ENCODE results near the gene CD82.

GRCh38 chr11:44575962-44576361, 10.5 kb downstream of the CD82 start:
- TF ChIP-seq CTCF (conservative IDR thresholded peaks at IDR 0.05) (no peak), ZFX (IDR thresholded peaks at IDR 0.05) (no peak)
